Vagina (tissue), 2 donors: ENCODE results near the gene DENND1A. TPM values are rescaled to one million over a fixed set of nuclear protein-coding genes. Genes with fewer than 3 reads are reported as not detected.
"Not testable (repeated sequence)": the region's sequence is repeated elsewhere in the genome, so short reads cannot be mapped to it uniquely, and the experiment has no call there.

Experiments used
- DNase-seq, 2 donors: peaks; one replicate each; pipeline ENCODE4 v3.0.0-alpha.2; 2017; ENCODE audit errors: extremely low spot score in 2 of 2
- H3K27ac ChIP-seq: fragments of 200-600 bp; sonication (generic); one replicate; pipeline ENCODE4 v1.5.1; 2019
- H3K27me3 ChIP-seq: fragments of 200-600 bp; sonication (generic); one replicate; pipeline ENCODE4 v1.5.1; 2019
- H3K36me3 ChIP-seq, 2 donors: fragments of 200-600 bp; sonication (generic); one replicate each; pipeline ENCODE4 v1.5.1; 2017 to 2019
- H3K4me1 ChIP-seq: fragments of 200-600 bp; sonication (generic); one replicate; pipeline ENCODE4 v1.5.1; 2019
- H3K4me3 ChIP-seq, 2 donors: fragments of 200-600 bp; sonication (generic); 1 replicate in 1 of 2; 2 replicates in 1 of 2; pipeline ENCODE4 v1.5.1; 2016 to 2019
- H3K9me3 ChIP-seq: fragments of 200-600 bp; sonication (generic); one replicate; pipeline ENCODE4 v1.5.1; 2019
- CTCF ChIP-seq, 3 experiments: fragments of 450-650 bp in 2 of 3; fragments of 200-600 bp in 1 of 3; sonication (generic) in 1 of 3; IDR thresholded peaks; one replicate each; pipeline ENCODE4 v1.5.1; 2017 to 2019; ENCODE audit warnings: antibody characterized with exemption in 3 of 3, mild to moderate bottlenecking in 2 of 3, moderate library complexity in 2 of 3
- POLR2A ChIP-seq, 2 donors: fragments of 450-650 bp; IDR thresholded peaks; one replicate each; pipeline ENCODE4 v1.6.1; 2017; ENCODE audit warnings: antibody characterized with exemption in 2 of 2, mild to moderate bottlenecking in 2 of 2, moderate library complexity in 2 of 2
- POLR2AphosphoS5 ChIP-seq, 2 donors: sonication (generic); formaldehyde crosslinking; IDR thresholded peaks; one replicate each; pipeline ENCODE4 v1.9.0; 2017; ENCODE audit warnings: antibody characterized with exemption in 2 of 2, mild to moderate bottlenecking in 2 of 2, low read depth in 1 of 2; ENCODE audit not compliant: insufficient read depth in 1 of 2
- intact Hi-C: fragments of 100-400 bp; cut with DNase I; formaldehyde crosslinking; loops from one replicate; pipeline ENCODE4 v1.15.1; 2023
- total RNA-seq: library from RNA; depleted of rRNA; stranded (reverse); fragments of >200 nt; gene quantifications from one replicate; pipeline ENCODE4 v1.2.3, GENCODE V29; 2016

DENND1A gene
- total RNA-seq, 1 donor from 2014 or later = 20.4 TPM

- intact Hi-C loops = no loop called here
- no peak for TF ChIP-seq CTCF (IDR thresholded peaks at IDR 0.05)
- no peak overlapping the region for H3K4me3 ChIP-seq
- DNase-seq = no peak
- H3K9me3 ChIP-seq = no peaks in the 10 kb centered on the region
- H3K4me1 ChIP-seq = no peaks in the 10 kb centered on the region
- H3K36me3 ChIP-seq = no peaks in the 10 kb centered on the region
- no peak overlapping the region for H3K27ac ChIP-seq
- no peaks in the 10 kb centered on the region for H3K27me3 ChIP-seq
These were observed 42.1 kb downstream of the DENND1A start for GRCh38 chr9:123887837-123888236.

- H3K27me3 ChIP-seq, H3K4me1 ChIP-seq, H3K27ac ChIP-seq, DNase-seq, H3K9me3 ChIP-seq, intact Hi-C loops, H3K4me3 ChIP-seq, H3K36me3 ChIP-seq: not testable (repeated sequence)
These were observed 44.1 kb downstream of the DENND1A start for GRCh38 chr9:123885834-123886233.

- Histone ChIP-seq H3K27me3 (no peaks in the 10 kb centered on the region), H3K9me3 (no peaks in the 10 kb centered on the region), H3K4me1 (no peaks in the 10 kb centered on the region), H3K27ac (no peak overlapping the region), H3K4me3 (no peak overlapping the region), H3K36me3 (no peaks in the 10 kb centered on the region)
- TF ChIP-seq POLR2A (IDR thresholded peaks at IDR 0.05) (no peak), POLR2AphosphoS5 (IDR thresholded peaks at IDR 0.05; ENCODE audit: insufficient read depth in 1 of 2, low read depth in 1 of 2) (no peak), CTCF (IDR thresholded peaks at IDR 0.05) (no peak)
- intact Hi-C loops = no loop called here
- no peak for DNase-seq
These were observed 46.3 kb downstream of the DENND1A start for GRCh38 chr9:123883634-123884033.

- intact Hi-C loops = no loop called here
These were observed 48.3 kb downstream of the DENND1A start for GRCh38 chr9:123881604-123882003.

GRCh38 chr9:123880420-123880819 lies 49.5 kb downstream of the DENND1A start:
- H3K4me3 ChIP-seq = no peak overlapping the region
- H3K27me3 ChIP-seq = no peaks in the 10 kb centered on the region
- H3K4me1 ChIP-seq = no peaks in the 10 kb centered on the region
- TF ChIP-seq CTCF (IDR thresholded peaks at IDR 0.05) = no peak
- TF ChIP-seq POLR2AphosphoS5 (IDR thresholded peaks at IDR 0.05; ENCODE audit: insufficient read depth in 1 of 2, low read depth in 1 of 2) = no peak
- TF ChIP-seq POLR2A (IDR thresholded peaks at IDR 0.05) = no peak
- no peaks in the 10 kb centered on the region for H3K9me3 ChIP-seq
- intact Hi-C loops = no loop called here
- no peak overlapping the region for H3K27ac ChIP-seq
- DNase-seq = no peak
- peaks cover 0 to 12% of the 10 kb centered on the region in 2 donors for H3K36me3 ChIP-seq

More at GRCh38 chr9:123881604-123882003, 48.3 kb downstream of the DENND1A start:
- H3K27me3 ChIP-seq = no peaks in the 10 kb centered on the region
- DNase-seq = no peak
- no peak for TF ChIP-seq CTCF (IDR thresholded peaks at IDR 0.05)
- TF ChIP-seq POLR2A (IDR thresholded peaks at IDR 0.05) = no peak
- TF ChIP-seq POLR2AphosphoS5 (IDR thresholded peaks at IDR 0.05; ENCODE audit: insufficient read depth in 1 of 2, low read depth in 1 of 2) = no peak
- peaks cover 0 to 10% of the 10 kb centered on the region in 2 donors for H3K36me3 ChIP-seq
- H3K4me3 ChIP-seq = no peak overlapping the region
- H3K9me3 ChIP-seq = no peaks in the 10 kb centered on the region
- no peaks in the 10 kb centered on the region for H3K4me1 ChIP-seq
- no peak overlapping the region for H3K27ac ChIP-seq

- no peaks in the 10 kb centered on the region for H3K27me3 ChIP-seq
- H3K4me3 ChIP-seq = no peak overlapping the region
- intact Hi-C loops = no loop called here
- H3K9me3 ChIP-seq = no peaks in the 10 kb centered on the region
- TF ChIP-seq POLR2AphosphoS5 (IDR thresholded peaks at IDR 0.05; ENCODE audit: insufficient read depth in 1 of 2, low read depth in 1 of 2) (no peak), CTCF (IDR thresholded peaks at IDR 0.05) (no peak), POLR2A (IDR thresholded peaks at IDR 0.05) (no peak)
- no peak for DNase-seq
- no peaks in the 10 kb centered on the region for H3K4me1 ChIP-seq
- H3K36me3 ChIP-seq = peaks cover 0 to 12% of the 10 kb centered on the region in 2 donors
- H3K27ac ChIP-seq = no peak overlapping the region
These were observed 53.2 kb downstream of the DENND1A start for GRCh38 chr9:123876750-123877149.
